Transverse colon (tissue), 4 donors: ENCODE results near the gene NOMO2.
"Not testable (repeated sequence)": the region's sequence is repeated elsewhere in the genome, so short reads cannot be mapped to it uniquely, and the experiment has no call there.

ENCODE experiments used
- EP300 ChIP-seq: sonication (generic); formaldehyde crosslinking; IDR thresholded peaks from one replicate; pipeline ENCODE4 v1.6.1; 2017; ENCODE audit warnings: antibody characterized with exemption, low read depth
- POLR2A ChIP-seq: fragments of 450-650 bp; IDR thresholded peaks from one replicate; pipeline ENCODE4 v1.6.1; 2016; ENCODE audit warnings: antibody characterized with exemption, mild to moderate bottlenecking, moderate library complexity
- POLR2AphosphoS5 ChIP-seq, 3 donors: sonication (generic); formaldehyde crosslinking; IDR thresholded peaks; one replicate each; pipeline ENCODE4 v1.6.1; 2016; ENCODE audit warnings: antibody characterized with exemption in 3 of 3
- TF ChIP-seq, protein P1 (sequence below), 5 experiments: fragments of 200-600 bp in 3 of 5; fragments of 450-650 bp in 2 of 5; sonication (generic) in 3 of 5; IDR thresholded peaks; 1 replicate in 2 of 5; 2 replicates in 3 of 5; pipeline ENCODE4 v1.5.1; 2016 to 2017; ENCODE audit warnings: antibody characterized with exemption in 5 of 5, inconsistent platforms in 3 of 5, mild to moderate bottlenecking in 2 of 5, moderate library complexity in 1 of 5

GRCh38 chr16:18573887-18574286 is 12.0 kb upstream of the NOMO2 start:
- TF ChIP-seq, protein P1, sequence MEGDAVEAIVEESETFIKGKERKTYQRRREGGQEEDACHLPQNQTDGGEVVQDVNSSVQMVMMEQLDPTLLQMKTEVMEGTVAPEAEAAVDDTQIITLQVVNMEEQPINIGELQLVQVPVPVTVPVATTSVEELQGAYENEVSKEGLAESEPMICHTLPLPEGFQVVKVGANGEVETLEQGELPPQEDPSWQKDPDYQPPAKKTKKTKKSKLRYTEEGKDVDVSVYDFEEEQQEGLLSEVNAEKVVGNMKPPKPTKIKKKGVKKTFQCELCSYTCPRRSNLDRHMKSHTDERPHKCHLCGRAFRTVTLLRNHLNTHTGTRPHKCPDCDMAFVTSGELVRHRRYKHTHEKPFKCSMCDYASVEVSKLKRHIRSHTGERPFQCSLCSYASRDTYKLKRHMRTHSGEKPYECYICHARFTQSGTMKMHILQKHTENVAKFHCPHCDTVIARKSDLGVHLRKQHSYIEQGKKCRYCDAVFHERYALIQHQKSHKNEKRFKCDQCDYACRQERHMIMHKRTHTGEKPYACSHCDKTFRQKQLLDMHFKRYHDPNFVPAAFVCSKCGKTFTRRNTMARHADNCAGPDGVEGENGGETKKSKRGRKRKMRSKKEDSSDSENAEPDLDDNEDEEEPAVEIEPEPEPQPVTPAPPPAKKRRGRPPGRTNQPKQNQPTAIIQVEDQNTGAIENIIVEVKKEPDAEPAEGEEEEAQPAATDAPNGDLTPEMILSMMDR (IDR thresholded peaks at IDR 0.05), result not testable (repeated sequence)
- not testable (repeated sequence) for TF ChIP-seq POLR2AphosphoS5 (IDR thresholded peaks at IDR 0.05); POLR2A; EP300
